Measurements from ENCODE around the gene PDCD2L. TPM values are rescaled to one million over a fixed set of nuclear protein-coding genes. Genes with fewer than 3 reads are reported as not detected.

PDCD2L gene
- total and polyA plus RNA-seq, 9 of the 15 experiments (the other 6 are each of a cell fraction or from before 2014, with no cell fraction given), result 12.1 to 68.5 (median 56.3) TPM

- in situ Hi-C loops (cut with MboI), result no loop called here
- H3K4me2 ChIP-seq (ENCODE audit: insufficient read depth, low read length), result peak within 1 kb of the TSS; percentile 93
- H4K20me1 ChIP-seq (replicated peaks; ENCODE audit: control insufficient read depth, insufficient read depth, low read length), result peaks cover 22% of the 10 kb centered on the region
- H3K4me1 ChIP-seq (replicated peaks in 1 of 2; ENCODE audit: control insufficient read depth in 2 of 2, insufficient read depth in 2 of 2, low read length in 2 of 2), result peaks cover 51 to 59% of the 10 kb centered on the region in 2 experiments
- peak within 1 kb of the TSS; percentile 97 for H3K4me3 ChIP-seq
- intact Hi-C loops (cut with micrococcal nuclease), result no loop called here
- no TSS peak for BruUV-seq (replicated peaks)
- CTCF ChIA-PET (ENCODE audit: low intra/inter-chr PET ratio), result no interaction called here
- peak within 1 kb of the TSS; percentile 85 for H3K27ac ChIP-seq (ENCODE audit: extremely low read depth, low read depth, low read length)
- no peak for FAIRE-seq
- 3% methylated on average over 35 of the region's 67 CpGs for WGBS (ENCODE audit: insufficient coverage, low coverage, missing lambda C conversion rate)
- peaks cover 11% of the 10 kb centered on the region for H3K9me1 ChIP-seq (ENCODE audit: control insufficient read depth, insufficient read depth, low read length)
- peaks cover 52% of the 10 kb centered on the region for H3K79me2 ChIP-seq (ENCODE audit: control insufficient read depth, insufficient read depth, low read length)
- no peaks in the 10 kb centered on the region for H3K27me3 ChIP-seq (ENCODE audit: control insufficient read depth in 2 of 2, insufficient read depth in 2 of 2, low read length in 2 of 2)
- peak within 1 kb of the TSS; percentile 86 to 95 for H3K9ac ChIP-seq (ENCODE audit: insufficient read depth in 1 of 2, low read depth in 2 of 2, low read length in 2 of 2)
- H2AFZ ChIP-seq (ENCODE audit: low read depth, low read length), result peak within 1 kb of the TSS; percentile 95
- DNase-seq (ENCODE audit: extremely low read depth in 1 of 4, low spot score in 3 of 4), result peak; percentile 78 to 82 (median 81)
- POLR2A ChIA-PET, result interaction anchor here (0.8 kb wide), 1 partner anchor 33 kb away, joined by 4 read pairs; no protein-coding TSS in a partner anchor
- peaks cover 41% of the 10 kb centered on the region for H3K36me3 ChIP-seq (ENCODE audit: control insufficient read depth, insufficient read depth, low read length)
- ATAC-seq, result peak; percentile 90
- H3K9me3 ChIP-seq (replicated peaks; ENCODE audit: control insufficient read depth, insufficient read depth, low read depth, low read length), result no peaks in the 10 kb centered on the region
- TF ChIP-seq SIN3B (IDR thresholded peaks at IDR 0.05; ENCODE audit: low read depth) (peak; percentile 40; the same call in 1 of the 2 replicates), ZNF24 (IDR thresholded peaks at IDR 0.05) (peak; percentile 83), NRF1 (conservative IDR thresholded peaks at IDR 0.05 in 1 of 2, IDR thresholded peaks at IDR 0.05 in 1 of 2) (peak; percentile 68 to 72; a peak in 3 of 4 replicates), ZNF586 (CRISPR knock-in tag; conservative IDR thresholded peaks at IDR 0.05) (no peak), CBFA2T2 (conservative IDR thresholded peaks at IDR 0.05) (no peak), CTBP1 (IDR thresholded peaks at IDR 0.05; ENCODE audit: borderline replicate concordance) (0 out of 2 replicates have a peak, but pooled peaks have one; percentile 18), MAFF (IDR thresholded peaks at IDR 0.05; ENCODE audit: low read length) (no peak), ZNF239 (CRISPR knock-in tag; IDR thresholded peaks at IDR 0.05) (no peak), POLR2AphosphoS5 (IDR thresholded peaks at IDR 0.05; ENCODE audit: control insufficient read depth, insufficient read depth, low read depth, low read length) (peak; percentile 64; the same call in 1 of the 2 replicates), CCNT2 (IDR thresholded peaks at IDR 0.05; ENCODE audit: borderline replicate concordance, extremely low read depth, insufficient read length, low read depth, low read length) (peak; percentile 3), ETS1 (conservative IDR thresholded peaks at IDR 0.05; ENCODE audit: control insufficient read depth, low read depth, low read length) (peak; percentile 74; the same call in 1 of the 2 replicates), SUPT5H (IDR thresholded peaks at IDR 0.05) (peak; percentile 58), POLR2G (IDR thresholded peaks at IDR 0.05; ENCODE audit: low read depth, low read length) (peak; percentile 89), SIN3A (IDR thresholded peaks at IDR 0.05; ENCODE audit: borderline replicate concordance in 2 of 2, control insufficient read depth in 1 of 2, low read depth in 2 of 2, low read length in 2 of 2) (no peak; a peak in 1 of 4 replicates), NFIX (CRISPR knock-in tag; IDR thresholded peaks at IDR 0.05; ENCODE audit: low read depth) (no peak), TAF1 (IDR thresholded peaks at IDR 0.05; ENCODE audit: control insufficient read depth, extremely low read depth, insufficient read depth, low read length, severe bottlenecking) (peak; percentile 76), POLR2A (conservative IDR thresholded peaks at IDR 0.05) (peak; percentile 74), HMG20B (CRISPR knock-in tag; IDR thresholded peaks at IDR 0.05) (no peak), IRF2 (CRISPR knock-in tag; IDR thresholded peaks at IDR 0.05) (no peak), CBFA2T3 (IDR thresholded peaks at IDR 0.05) (no peak), POLR2B (IDR thresholded peaks at IDR 0.05; ENCODE audit: low read depth, partially characterized antibody) (peak; percentile 28), GTF2A2 (tag; IDR thresholded peaks at IDR 0.05) (0 out of 2 replicates have a peak, but pooled peaks have one; percentile 27), MTA3 (IDR thresholded peaks at IDR 0.05; ENCODE audit: borderline replicate concordance) (0 out of 2 replicates have a peak, but pooled peaks have one; percentile 20)
These were observed 39.3 kb upstream of the PDCD2L start, which contains the start of gene GPI for GRCh38 chr19:34364830-34365462. TSS of gene GPI (plus strand) at chr19:34365196. CDS start at chr19:34365267, 71 bp downstream.

Measured in K562 (cell line).